Smooth muscle cell (in vitro differentiated cells): ENCODE measurements around the gene KNCN. TPM values are rescaled to one million over a fixed set of nuclear protein-coding genes. Genes with fewer than 3 reads are reported as not detected.

Experiments
- DNase-seq: peaks from one replicate; lab custom pipeline; 2025; ENCODE audit not compliant: unreplicated experiment; lab: John Stamatoyannopoulos, UW
- H2AFZ ChIP-seq: fragments of 200-600 bp; sonication (generic); 2 replicates; pipeline ENCODE4 v1.6.0; 2016; ENCODE audit warnings: antibody characterized with exemption, low read depth, mild to moderate bottlenecking
- H3F3A ChIP-seq: fragments of 200-600 bp; sonication (generic); 2 replicates; pipeline ENCODE4 v1.6.0; 2017; ENCODE audit warnings: antibody characterized with exemption, low read depth
- H3K27ac ChIP-seq: fragments of 200-600 bp; sonication (generic); 2 replicates; pipeline ENCODE4 v1.5.1; 2016; ENCODE audit warnings: low read depth, mild to moderate bottlenecking
- H3K27me3 ChIP-seq: fragments of 200-600 bp; sonication (generic); 2 replicates; pipeline ENCODE4 v1.6.1; 2016; ENCODE audit warnings: low read depth, mild to moderate bottlenecking
- H3K36me3 ChIP-seq: fragments of 200-600 bp; sonication (generic); 2 replicates; pipeline ENCODE4 v1.5.1; 2016; ENCODE audit warnings: low read depth
- H3K4me1 ChIP-seq: fragments of 200-600 bp; sonication (generic); 2 replicates; pipeline ENCODE4 v1.5.1; 2016; ENCODE audit warnings: low read depth
- H3K4me2 ChIP-seq: fragments of 200-600 bp; sonication (generic); 2 replicates; pipeline ENCODE4 v1.6.0; 2016; ENCODE audit warnings: mild to moderate bottlenecking
- H3K4me3 ChIP-seq: fragments of 200-600 bp; sonication (generic); 2 replicates; pipeline ENCODE4 v1.5.1; 2016; ENCODE audit warnings: mild to moderate bottlenecking
- H3K79me2 ChIP-seq: fragments of 200-600 bp; sonication (generic); 2 replicates; pipeline ENCODE4 v1.6.0; 2016; ENCODE audit warnings: low read depth, mild to moderate bottlenecking
- H3K9ac ChIP-seq: fragments of 200-600 bp; sonication (generic); 2 replicates; pipeline ENCODE4 v1.6.0; 2016; ENCODE audit warnings: low read depth
- H3K9me3 ChIP-seq: fragments of 200-600 bp; sonication (generic); replicated peaks from 2 replicates; pipeline ENCODE4 v1.5.1; 2016; ENCODE audit warnings: low read depth
- H4K20me1 ChIP-seq: fragments of 200-600 bp; sonication (generic); 2 replicates; pipeline ENCODE4 v1.6.0; 2016; ENCODE audit warnings: low read depth
- CTCF ChIP-seq: fragments of 200-600 bp; sonication (generic); IDR thresholded peaks from 2 replicates; pipeline ENCODE4 v1.5.1; 2017; ENCODE audit warnings: borderline replicate concordance, mild to moderate bottlenecking, antibody characterized with exemption; ENCODE audit not compliant: insufficient read depth, poor library complexity, severe bottlenecking
- WGBS: methylation state at CpG from one replicate; pipeline ENCODE4 v1.1.7; 2016; ENCODE audit warnings: low lambda C conversion rate; 5-methylcytosine and 5-hydroxymethylcytosine counted together
- polyA plus RNA-seq: library from polyadenylated mRNA; unstranded; fragments of >200 nt; fragmentation: Nextera tagmentation; extraction: Ambion mirVana; gene quantifications from 2 replicates; pipeline ENCODE4 v1.2.1, GENCODE V29; 2016
- total RNA-seq: library from RNA; depleted of rRNA; stranded (reverse); fragments of >200 nt; gene quantifications from 2 replicates; pipeline ENCODE4 v1.2.3, GENCODE V29; 2014

The KNCN gene
- total and polyA plus RNA-seq, 2 experiments from 2014 or later, result not detected

DNA sequence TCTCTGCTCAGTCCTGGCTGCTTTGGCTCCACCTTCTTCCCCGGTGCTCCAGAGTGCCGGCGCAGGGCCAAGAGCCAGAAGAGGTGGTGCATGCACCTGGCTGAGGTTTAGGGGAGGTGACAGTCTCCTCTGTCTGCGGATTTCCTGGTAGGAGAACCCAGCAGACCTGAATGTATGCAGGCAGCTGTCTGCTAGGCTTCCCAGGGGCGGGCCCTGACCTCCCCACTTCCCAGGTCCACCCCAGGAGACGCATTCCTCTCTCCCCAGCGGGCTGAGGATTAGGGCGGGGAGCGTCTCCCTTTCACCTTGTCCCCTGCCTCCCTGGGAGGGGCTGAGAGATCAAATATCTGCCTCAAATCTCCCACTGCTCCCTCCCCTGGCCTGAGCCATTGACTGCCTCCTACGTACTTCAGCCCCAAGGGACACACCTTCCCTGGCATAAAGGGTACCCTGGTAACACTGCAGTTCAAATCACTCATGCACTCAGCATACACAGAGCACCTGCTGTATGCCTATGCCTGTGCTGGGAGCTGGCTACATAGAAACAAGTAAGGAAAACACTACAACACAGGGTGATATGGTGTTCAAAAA is 34.3 kb downstream of the KNCN start:
- WGBS, result 25% methylated on average over 9 of the region's 10 CpGs
- H3K79me2 ChIP-seq, result no peaks in the 10 kb centered on the region

GRCh38 chr1:46516200-46516950 is 35.1 kb downstream of the KNCN start:
- WGBS, result 68% methylated on average over 12 of the region's 12 CpGs
- no peak for DNase-seq
- H3K4me1 ChIP-seq, result peaks cover 26% of the 10 kb centered on the region
- H4K20me1 ChIP-seq, result no peaks in the 10 kb centered on the region
- H2AFZ ChIP-seq, result no peak overlapping the region
- TF ChIP-seq CTCF, result no peak
- H3K4me3 ChIP-seq, result no peak overlapping the region
- no peak overlapping the region for H3K4me2 ChIP-seq
- H3K27ac ChIP-seq, result no peak overlapping the region
- peaks cover 9% of the 10 kb centered on the region for H3K27me3 ChIP-seq
- no peaks in the 10 kb centered on the region for H3F3A ChIP-seq
- no peaks in the 10 kb centered on the region for H3K79me2 ChIP-seq
- H3K36me3 ChIP-seq, result no peaks in the 10 kb centered on the region
- H3K9ac ChIP-seq, result no peak overlapping the region
- H3K9me3 ChIP-seq, result no peaks in the 10 kb centered on the region

More for the DNA sequence above, 34.3 kb downstream of the KNCN start:
- no peak for TF ChIP-seq CTCF
- Histone ChIP-seq H2AFZ (no peak overlapping the region), H3K4me2 (no peak overlapping the region), H3K36me3 (no peaks in the 10 kb centered on the region), H3K27me3 (peaks cover 9% of the 10 kb centered on the region), H3F3A (peaks cover 4% of the 10 kb centered on the region), H3K4me3 (no peak overlapping the region), H3K4me1 (peaks cover 29% of the 10 kb centered on the region), H3K9me3 (no peaks in the 10 kb centered on the region), H3K27ac (no peak overlapping the region), H3K9ac (no peak overlapping the region), H4K20me1 (no peaks in the 10 kb centered on the region)
- DNase-seq, result no peak

GRCh38 chr1:46515576-46515975 is 35.9 kb downstream of the KNCN start:
- Histone ChIP-seq H3K9me3 (no peaks in the 10 kb centered on the region), H3K36me3 (no peaks in the 10 kb centered on the region), H3K4me1 (peaks cover 26% of the 10 kb centered on the region), H3K4me2 (no peak overlapping the region), H3K27ac (no peak overlapping the region), H3K4me3 (no peak overlapping the region), H3F3A (no peaks in the 10 kb centered on the region), H2AFZ (no peak overlapping the region), H3K9ac (no peak overlapping the region), H4K20me1 (no peaks in the 10 kb centered on the region), H3K79me2 (no peaks in the 10 kb centered on the region), H3K27me3 (peaks cover 9% of the 10 kb centered on the region)
- DNase-seq, result no peak
- WGBS, result 94% methylated on average over 6 of the region's 6 CpGs
- TF ChIP-seq CTCF, result no peak

- Histone ChIP-seq H3F3A (no peaks in the 10 kb centered on the region), H3K4me1 (peaks cover 12% of the 10 kb centered on the region), H3K79me2 (no peaks in the 10 kb centered on the region), H3K4me3 (no peak overlapping the region), H3K27me3 (peaks cover 8% of the 10 kb centered on the region), H3K9ac (no peak overlapping the region), H3K9me3 (no peaks in the 10 kb centered on the region), H4K20me1 (no peaks in the 10 kb centered on the region), H3K36me3 (no peaks in the 10 kb centered on the region), H3K27ac (no peak overlapping the region), H3K4me2 (no peak overlapping the region), H2AFZ (no peak overlapping the region)
- TF ChIP-seq CTCF, result no peak
- 77% methylated on average over 5 of the region's 5 CpGs for WGBS
- DNase-seq, result no peak
Measured at GRCh38 chr1:46513536-46513935, 37.9 kb downstream of the KNCN start.
